ENCODE data around the gene HIRA. TPM values are rescaled to one million over a fixed set of nuclear protein-coding genes. Genes with fewer than 3 reads are reported as not detected.

The HIRA gene
- total and polyA plus RNA-seq, 9 of the 15 experiments (the other 6 are each of a cell fraction or from before 2014, with no cell fraction given) = 0.96 to 132 (median 58.4) TPM

DNA sequence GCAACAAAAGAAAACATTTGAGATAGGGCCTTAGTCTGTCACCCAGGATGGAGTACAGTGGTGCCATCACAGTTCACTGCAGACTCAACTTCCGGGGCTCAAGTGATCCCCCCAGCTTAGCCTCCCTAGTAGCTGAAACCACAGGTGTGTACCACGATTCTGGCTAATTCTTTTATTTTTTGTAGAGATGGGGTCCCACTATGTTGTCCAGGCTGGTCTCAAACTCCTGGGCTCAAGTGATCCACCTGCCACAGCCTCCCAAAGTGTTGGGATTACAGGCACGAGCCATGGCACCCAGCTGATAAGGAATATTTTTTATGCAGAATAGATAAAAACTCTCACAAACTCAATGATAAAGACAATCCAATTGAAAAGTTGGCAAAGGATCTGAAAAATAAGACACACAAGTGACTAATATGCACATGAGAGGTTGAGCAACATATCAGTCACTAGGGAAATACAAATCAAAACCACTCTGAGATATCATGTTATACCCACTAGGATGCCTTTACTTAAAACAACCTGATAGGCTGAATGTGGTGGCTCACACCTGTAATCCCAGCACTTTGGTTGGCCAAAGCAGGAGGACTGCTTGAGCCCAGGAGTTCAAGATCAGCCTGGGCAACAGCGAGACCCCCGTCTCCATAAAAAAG, 106.1 kb downstream of the HIRA start:
- no peak overlapping the region for H2AFZ ChIP-seq (ENCODE audit: low read depth, low read length)
- ChIA-PET CTCF (ENCODE audit: low intra/inter-chr PET ratio) (no interaction called here), POLR2A (no interaction called here)
- no peaks in the 10 kb centered on the region for H3K9me1 ChIP-seq (ENCODE audit: control insufficient read depth, insufficient read depth, low read length)
- BruUV-seq (replicated peaks) = no TSS peak
- 9% methylated on average over 5 of the region's 5 CpGs for WGBS (ENCODE audit: insufficient coverage, low coverage, missing lambda C conversion rate)
- peaks cover 6% of the 10 kb centered on the region; the same call in 1 of the 2 replicates for H3K9me3 ChIP-seq (replicated peaks; ENCODE audit: control insufficient read depth, insufficient read depth, low read depth, low read length)
- FAIRE-seq = no peak
- H3K9ac ChIP-seq (ENCODE audit: insufficient read depth in 1 of 2, low read depth in 2 of 2, low read length in 2 of 2) = no peak overlapping the region
- H3K4me1 ChIP-seq (replicated peaks in 1 of 2; ENCODE audit: control insufficient read depth in 2 of 2, insufficient read depth in 2 of 2, low read length in 2 of 2) = no peaks in the 10 kb centered on the region
- peaks cover 0 to 12% of the 10 kb centered on the region in 2 experiments; a peak in 2 of 5 replicates for H3K27me3 ChIP-seq (ENCODE audit: control insufficient read depth in 2 of 2, insufficient read depth in 2 of 2, low read length in 2 of 2)
- no peak overlapping the region for H3K4me2 ChIP-seq (ENCODE audit: insufficient read depth, low read length)
- H3K36me3 ChIP-seq (ENCODE audit: control insufficient read depth, insufficient read depth, low read length) = peaks cover 12% of the 10 kb centered on the region; the same call in 2 of the 3 replicates
- no peak for DNase-seq (ENCODE audit: extremely low read depth in 1 of 4, low spot score in 3 of 4)
- no peak for ATAC-seq
- in situ Hi-C loops (cut with MboI) = no loop called here
- intact Hi-C loops (cut with micrococcal nuclease) = no loop called here
- H3K79me2 ChIP-seq (ENCODE audit: control insufficient read depth, insufficient read depth, low read length) = no peaks in the 10 kb centered on the region
- H4K20me1 ChIP-seq (replicated peaks; ENCODE audit: control insufficient read depth, insufficient read depth, low read length) = no peaks in the 10 kb centered on the region
- H3K4me3 ChIP-seq = no peak overlapping the region
- no peak overlapping the region for H3K27ac ChIP-seq (ENCODE audit: extremely low read depth, low read depth, low read length)
- no peak for TF ChIP-seq ZFPM2 (CRISPR knock-in tag; IDR thresholded peaks at IDR 0.05)
- TF ChIP-seq, protein P1, sequence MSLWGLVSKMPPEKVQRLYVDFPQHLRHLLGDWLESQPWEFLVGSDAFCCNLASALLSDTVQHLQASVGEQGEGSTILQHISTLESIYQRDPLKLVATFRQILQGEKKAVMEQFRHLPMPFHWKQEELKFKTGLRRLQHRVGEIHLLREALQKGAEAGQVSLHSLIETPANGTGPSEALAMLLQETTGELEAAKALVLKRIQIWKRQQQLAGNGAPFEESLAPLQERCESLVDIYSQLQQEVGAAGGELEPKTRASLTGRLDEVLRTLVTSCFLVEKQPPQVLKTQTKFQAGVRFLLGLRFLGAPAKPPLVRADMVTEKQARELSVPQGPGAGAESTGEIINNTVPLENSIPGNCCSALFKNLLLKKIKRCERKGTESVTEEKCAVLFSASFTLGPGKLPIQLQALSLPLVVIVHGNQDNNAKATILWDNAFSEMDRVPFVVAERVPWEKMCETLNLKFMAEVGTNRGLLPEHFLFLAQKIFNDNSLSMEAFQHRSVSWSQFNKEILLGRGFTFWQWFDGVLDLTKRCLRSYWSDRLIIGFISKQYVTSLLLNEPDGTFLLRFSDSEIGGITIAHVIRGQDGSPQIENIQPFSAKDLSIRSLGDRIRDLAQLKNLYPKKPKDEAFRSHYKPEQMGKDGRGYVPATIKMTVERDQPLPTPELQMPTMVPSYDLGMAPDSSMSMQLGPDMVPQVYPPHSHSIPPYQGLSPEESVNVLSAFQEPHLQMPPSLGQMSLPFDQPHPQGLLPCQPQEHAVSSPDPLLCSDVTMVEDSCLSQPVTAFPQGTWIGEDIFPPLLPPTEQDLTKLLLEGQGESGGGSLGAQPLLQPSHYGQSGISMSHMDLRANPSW (CRISPR knock-in tag; IDR thresholded peaks at IDR 0.05) = no peak
- no peak for TF ChIP-seq MEIS2 (IDR thresholded peaks at IDR 0.05; ENCODE audit: partially characterized antibody)
- no peak for TF ChIP-seq MAFG (tag; conservative IDR thresholded peaks at IDR 0.05)
- no peak for TF ChIP-seq CBX5 (IDR thresholded peaks at IDR 0.05; ENCODE audit: borderline replicate concordance, low read depth)
- no peak for TF ChIP-seq ZNF583 (CRISPR knock-in tag; IDR thresholded peaks at IDR 0.05)
- no peak for TF ChIP-seq TEAD4 (IDR thresholded peaks at IDR 0.05; ENCODE audit: low read length)
- 0 out of 2 replicates have a peak, but pooled peaks have one; percentile 66 for TF ChIP-seq TEAD4 (CRISPR knock-in tag; IDR thresholded peaks at IDR 0.05; ENCODE audit: borderline replicate concordance)
- no peak for TF ChIP-seq GTF2A2 (tag; IDR thresholded peaks at IDR 0.05)
- TF ChIP-seq HDAC3 (IDR thresholded peaks at IDR 0.05; ENCODE audit: borderline replicate concordance, partially characterized antibody) = no peak
- no peak for TF ChIP-seq NFE2L1 (tag; IDR thresholded peaks at IDR 0.05; ENCODE audit: borderline replicate concordance, low read depth)
- TF ChIP-seq ZNF324 (CRISPR knock-in tag; IDR thresholded peaks at IDR 0.05) = no peak
- no peak for TF ChIP-seq SMARCA5 (IDR thresholded peaks at IDR 0.05)
- TF ChIP-seq, protein P2, sequence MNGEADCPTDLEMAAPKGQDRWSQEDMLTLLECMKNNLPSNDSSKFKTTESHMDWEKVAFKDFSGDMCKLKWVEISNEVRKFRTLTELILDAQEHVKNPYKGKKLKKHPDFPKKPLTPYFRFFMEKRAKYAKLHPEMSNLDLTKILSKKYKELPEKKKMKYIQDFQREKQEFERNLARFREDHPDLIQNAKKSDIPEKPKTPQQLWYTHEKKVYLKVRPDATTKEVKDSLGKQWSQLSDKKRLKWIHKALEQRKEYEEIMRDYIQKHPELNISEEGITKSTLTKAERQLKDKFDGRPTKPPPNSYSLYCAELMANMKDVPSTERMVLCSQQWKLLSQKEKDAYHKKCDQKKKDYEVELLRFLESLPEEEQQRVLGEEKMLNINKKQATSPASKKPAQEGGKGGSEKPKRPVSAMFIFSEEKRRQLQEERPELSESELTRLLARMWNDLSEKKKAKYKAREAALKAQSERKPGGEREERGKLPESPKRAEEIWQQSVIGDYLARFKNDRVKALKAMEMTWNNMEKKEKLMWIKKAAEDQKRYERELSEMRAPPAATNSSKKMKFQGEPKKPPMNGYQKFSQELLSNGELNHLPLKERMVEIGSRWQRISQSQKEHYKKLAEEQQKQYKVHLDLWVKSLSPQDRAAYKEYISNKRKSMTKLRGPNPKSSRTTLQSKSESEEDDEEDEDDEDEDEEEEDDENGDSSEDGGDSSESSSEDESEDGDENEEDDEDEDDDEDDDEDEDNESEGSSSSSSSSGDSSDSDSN (IDR thresholded peaks at IDR 0.05; ENCODE audit: borderline replicate concordance in 1 of 2, low read depth in 2 of 2, low read length in 2 of 2) = no peak
- TF ChIP-seq, protein P3, sequence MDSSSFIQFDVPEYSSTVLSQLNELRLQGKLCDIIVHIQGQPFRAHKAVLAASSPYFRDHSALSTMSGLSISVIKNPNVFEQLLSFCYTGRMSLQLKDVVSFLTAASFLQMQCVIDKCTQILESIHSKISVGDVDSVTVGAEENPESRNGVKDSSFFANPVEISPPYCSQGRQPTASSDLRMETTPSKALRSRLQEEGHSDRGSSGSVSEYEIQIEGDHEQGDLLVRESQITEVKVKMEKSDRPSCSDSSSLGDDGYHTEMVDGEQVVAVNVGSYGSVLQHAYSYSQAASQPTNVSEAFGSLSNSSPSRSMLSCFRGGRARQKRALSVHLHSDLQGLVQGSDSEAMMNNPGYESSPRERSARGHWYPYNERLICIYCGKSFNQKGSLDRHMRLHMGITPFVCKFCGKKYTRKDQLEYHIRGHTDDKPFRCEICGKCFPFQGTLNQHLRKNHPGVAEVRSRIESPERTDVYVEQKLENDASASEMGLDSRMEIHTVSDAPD (CRISPR knock-in tag; IDR thresholded peaks at IDR 0.05) = no peak
- no peak for TF ChIP-seq NFATC3 (IDR thresholded peaks at IDR 0.05)
- no peak for TF ChIP-seq ZNF184 (CRISPR knock-in tag; IDR thresholded peaks at IDR 0.05)
- no peak for TF ChIP-seq ZNF24 (IDR thresholded peaks at IDR 0.05)
- no peak for TF ChIP-seq CBX1 (IDR thresholded peaks at IDR 0.05; ENCODE audit: low read depth)
